Measurements from ENCODE around the gene CARMIL3.

- TF ChIP-seq GATA2 (IDR thresholded peaks at IDR 0.05; ENCODE audit: low read depth, low read length) = no peak
- TF ChIP-seq GATA3 (IDR thresholded peaks at IDR 0.05; ENCODE audit: low read depth, low read length) = no peak
Observed at GRCh38 chr14:24089890-24090289, 38.1 kb downstream of the CARMIL3 start.
